Liver (tissue), 9 donors: ENCODE data around the gene SOX11. TPM values are rescaled to one million over a fixed set of nuclear protein-coding genes. Genes with fewer than 3 reads are reported as not detected.

ENCODE experiments used
- DNase-seq: peaks from one replicate; pipeline ENCODE4 v3.0.0-alpha.2; 2017; ENCODE audit warnings: low spot score
- H3K27ac ChIP-seq, 2 donors: one replicate each; pipeline ENCODE4 v1.7.0; 2013; ENCODE audit warnings: inconsistent platforms in 2 of 2, low read length in 2 of 2, control low read depth in 1 of 2, low read depth in 1 of 2, mild to moderate bottlenecking in 1 of 2
- H3K27me3 ChIP-seq, 4 donors: one replicate each; pipeline versions ENCODE4 v1.6.1 to v1.7.0; 2013; ENCODE audit warnings: low read length in 3 of 4, inconsistent platforms in 1 of 4, mild to moderate bottlenecking in 1 of 4, moderate library complexity in 1 of 4; ENCODE audit not compliant: control insufficient read depth in 4 of 4, insufficient read depth in 4 of 4
- H3K36me3 ChIP-seq, 4 donors: one replicate each; pipeline versions ENCODE4 v1.6.1 to v1.7.0; 2013; ENCODE audit warnings: low read length in 3 of 4, mild to moderate bottlenecking in 3 of 4, low read depth in 1 of 4, moderate library complexity in 1 of 4; ENCODE audit not compliant: control insufficient read depth in 4 of 4, insufficient read depth in 3 of 4
- H3K4me1 ChIP-seq, 4 donors: one replicate each; pipeline versions ENCODE4 v1.6.1 to v1.7.0; 2013; ENCODE audit warnings: low read length in 3 of 4, mild to moderate bottlenecking in 3 of 4, moderate library complexity in 1 of 4; ENCODE audit not compliant: control insufficient read depth in 4 of 4, insufficient read depth in 4 of 4
- H3K4me3 ChIP-seq, 3 donors: one replicate each; pipeline versions ENCODE4 v1.6.1 to v1.7.0; 2013; ENCODE audit warnings: low read length in 3 of 3, control low read depth in 1 of 3, low read depth in 1 of 3, mild to moderate bottlenecking in 1 of 3
- H3K9ac ChIP-seq, 2 donors: one replicate each; pipeline ENCODE4 v1.7.0; 2013; ENCODE audit warnings: low read length in 2 of 2, mild to moderate bottlenecking in 2 of 2, moderate library complexity in 2 of 2, control low read depth in 1 of 2, low read depth in 1 of 2
- H3K9me3 ChIP-seq, 4 donors: one replicate each; pipeline versions ENCODE4 v1.6.1 to v1.7.0; 2013; ENCODE audit warnings: low read length in 3 of 4; ENCODE audit not compliant: control insufficient read depth in 4 of 4
- EGR1 ChIP-seq, 2 donors: IDR thresholded peaks; 2 replicates each; pipeline ENCODE4 v1.6.1; 2016 to 2018; ENCODE audit warnings: antibody characterized with exemption in 2 of 2, low read depth in 2 of 2
- FOXA1 ChIP-seq: IDR thresholded peaks from 2 replicates; pipeline ENCODE4 v1.6.1; 2016; ENCODE audit warnings: antibody characterized with exemption
- FOXA2 ChIP-seq: IDR thresholded peaks from 2 replicates; pipeline ENCODE4 v1.6.1; 2016; ENCODE audit warnings: antibody characterized with exemption
- GABPA ChIP-seq, 2 donors: IDR thresholded peaks in 1 of 2; conservative IDR thresholded peaks in 1 of 2; 2 replicates each; pipeline ENCODE4 v1.6.1; 2016; ENCODE audit warnings: antibody characterized with exemption in 2 of 2, mild to moderate bottlenecking in 1 of 2, moderate library complexity in 1 of 2
- HNF4A ChIP-seq, 2 donors: conservative IDR thresholded peaks; 2 replicates each; pipeline ENCODE4 v1.6.1; 2016; ENCODE audit warnings: antibody characterized with exemption in 2 of 2, mild to moderate bottlenecking in 2 of 2
- HNF4G ChIP-seq: IDR thresholded peaks from 2 replicates; pipeline ENCODE4 v1.6.1; 2016; ENCODE audit warnings: antibody characterized with exemption
- JUND ChIP-seq, 2 donors: IDR thresholded peaks; 2 replicates each; pipeline ENCODE4 v1.6.1; 2016; ENCODE audit warnings: antibody characterized with exemption in 2 of 2
- NR2F2 ChIP-seq: IDR thresholded peaks from 2 replicates; pipeline ENCODE4 v1.6.1; 2016; ENCODE audit warnings: antibody characterized with exemption
- RAD21 ChIP-seq, 2 donors: IDR thresholded peaks; 2 replicates each; pipeline ENCODE4 v1.6.1; 2016; ENCODE audit warnings: antibody characterized with exemption in 2 of 2, mild to moderate bottlenecking in 2 of 2
- RXRA ChIP-seq, 2 donors: IDR thresholded peaks; 2 replicates each; pipeline ENCODE4 v1.6.1; 2017 to 2018; ENCODE audit warnings: antibody characterized with exemption in 2 of 2, mild to moderate bottlenecking in 1 of 2
- SP1 ChIP-seq: IDR thresholded peaks from 2 replicates; pipeline ENCODE4 v1.6.1; 2018; ENCODE audit warnings: antibody characterized with exemption, mild to moderate bottlenecking
- TAF1 ChIP-seq: conservative IDR thresholded peaks from 2 replicates; pipeline ENCODE4 v1.6.1; 2016; ENCODE audit warnings: antibody characterized with exemption, mild to moderate bottlenecking
- YY1 ChIP-seq: IDR thresholded peaks from 2 replicates; pipeline ENCODE4 v1.6.1; 2016; ENCODE audit warnings: antibody characterized with exemption, mild to moderate bottlenecking
- WGBS: extraction: QIAGEN DNeasy Blood & Tissue Kit; methylation state at CpG from one replicate; pipeline ENCODE4 v1.1.7; 2013; 5-methylcytosine and 5-hydroxymethylcytosine counted together
- polyA plus RNA-seq, 2 donors: library from polyadenylated mRNA; stranded (reverse) in 1 of 2; unstranded in 1 of 2; fragments of 200-250 nt in 1 of 2; fragments of >200 nt in 1 of 2; fragmentation: Nextera tagmentation in 1 of 2; extraction: Ambion mirVana in 1 of 2; gene quantifications; one replicate each; pipeline versions ENCODE4 v1.2.1 to v1.2.3, GENCODE V29; 2013 to 2015
- total RNA-seq, 2 donors: library from RNA; depleted of rRNA; stranded (reverse); fragments of >200 nt; gene quantifications; one replicate each; pipeline ENCODE4 v1.2.3, GENCODE V29; 2014
- TF ChIP-seq, protein P1 (sequence below): IDR thresholded peaks from 2 replicates; pipeline ENCODE4 v1.6.1; 2016; ENCODE audit warnings: antibody characterized with exemption
- TF ChIP-seq, protein P2 (sequence below): IDR thresholded peaks from 2 replicates; pipeline ENCODE4 v1.6.1; 2016; ENCODE audit warnings: antibody characterized with exemption
- TF ChIP-seq, protein P3 (sequence below): IDR thresholded peaks from 2 replicates; pipeline ENCODE4 v1.6.1; 2016; ENCODE audit warnings: antibody characterized with exemption, mild to moderate bottlenecking
- TF ChIP-seq, protein P4 (sequence below): IDR thresholded peaks from 2 replicates; pipeline ENCODE4 v1.6.1; 2016; ENCODE audit warnings: antibody characterized with exemption
- TF ChIP-seq, protein P5 (sequence below): fragments of 150-350 bp; IDR thresholded peaks from 2 replicates; pipeline ENCODE4 v1.5.1; 2017; ENCODE audit warnings: improper control_type of control experiment, low read depth, low read length; ENCODE audit not compliant: missing input control
- donor health status: healthy.
- donor health status: healthy.
- donor health status: healthy.
- donor health status: healthy.
- donor health status: healthy.

SOX11 gene
- total and polyA plus RNA-seq, 4 donors, result 0.09 TPM; not detected in 3

DNA sequence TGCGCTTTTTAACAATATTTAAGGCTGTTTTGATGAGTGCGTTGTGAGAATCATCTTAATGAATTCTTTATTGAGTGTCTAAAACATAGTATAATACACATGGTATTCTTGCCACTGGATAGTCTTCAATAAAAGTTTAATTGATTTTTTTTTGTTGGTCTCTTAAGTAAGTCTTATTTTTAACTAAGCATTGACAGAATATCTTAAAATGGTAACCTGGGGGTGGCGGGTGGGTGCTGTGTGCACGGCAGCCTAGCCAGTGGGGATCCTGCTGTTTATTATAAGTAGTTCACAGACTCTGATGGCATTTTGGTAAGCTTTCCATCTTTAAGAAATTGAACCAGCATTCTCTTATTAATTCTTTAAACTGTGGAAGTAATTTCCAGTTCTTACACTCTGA lies 6.0 kb downstream of the SOX11 start:
- peaks cover 0 to 23% (median 5%) of the 10 kb centered on the region in 4 donors for H3K4me1 ChIP-seq
- H3K4me3 ChIP-seq, result no peak overlapping the region
- peaks cover 0 to 28% (median 6%) of the 10 kb centered on the region in 4 donors for H3K27me3 ChIP-seq
- H3K36me3 ChIP-seq, result no peaks in the 10 kb centered on the region
- H3K9ac ChIP-seq, result no peak overlapping the region
- no peak overlapping the region for H3K27ac ChIP-seq
- no peaks in the 10 kb centered on the region for H3K9me3 ChIP-seq
- 71% methylated on average over 4 of the region's 4 CpGs for WGBS
- TF ChIP-seq FOXA1, result no peak
- TF ChIP-seq JUND (IDR thresholded peaks at IDR 0.05), result no peak
- no peak for TF ChIP-seq YY1
- TF ChIP-seq TAF1, result no peak
- TF ChIP-seq, protein P1, sequence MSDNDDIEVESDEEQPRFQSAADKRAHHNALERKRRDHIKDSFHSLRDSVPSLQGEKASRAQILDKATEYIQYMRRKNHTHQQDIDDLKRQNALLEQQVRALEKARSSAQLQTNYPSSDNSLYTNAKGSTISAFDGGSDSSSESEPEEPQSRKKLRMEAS, result no peak
- TF ChIP-seq EGR1 (IDR thresholded peaks at IDR 0.05; ENCODE audit: low read depth in 2 of 2), result no peak
- no peak for TF ChIP-seq SP1
- no peak for TF ChIP-seq NR2F2
- TF ChIP-seq, protein P2, sequence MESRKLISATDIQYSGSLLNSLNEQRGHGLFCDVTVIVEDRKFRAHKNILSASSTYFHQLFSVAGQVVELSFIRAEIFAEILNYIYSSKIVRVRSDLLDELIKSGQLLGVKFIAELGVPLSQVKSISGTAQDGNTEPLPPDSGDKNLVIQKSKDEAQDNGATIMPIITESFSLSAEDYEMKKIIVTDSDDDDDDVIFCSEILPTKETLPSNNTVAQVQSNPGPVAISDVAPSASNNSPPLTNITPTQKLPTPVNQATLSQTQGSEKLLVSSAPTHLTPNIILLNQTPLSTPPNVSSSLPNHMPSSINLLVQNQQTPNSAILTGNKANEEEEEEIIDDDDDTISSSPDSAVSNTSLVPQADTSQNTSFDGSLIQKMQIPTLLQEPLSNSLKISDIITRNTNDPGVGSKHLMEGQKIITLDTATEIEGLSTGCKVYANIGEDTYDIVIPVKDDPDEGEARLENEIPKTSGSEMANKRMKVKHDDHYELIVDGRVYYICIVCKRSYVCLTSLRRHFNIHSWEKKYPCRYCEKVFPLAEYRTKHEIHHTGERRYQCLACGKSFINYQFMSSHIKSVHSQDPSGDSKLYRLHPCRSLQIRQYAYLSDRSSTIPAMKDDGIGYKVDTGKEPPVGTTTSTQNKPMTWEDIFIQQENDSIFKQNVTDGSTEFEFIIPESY, result no peak
- no peak for TF ChIP-seq RXRA (IDR thresholded peaks at IDR 0.05)
- TF ChIP-seq RAD21 (IDR thresholded peaks at IDR 0.05), result no peak
- TF ChIP-seq, protein P3, sequence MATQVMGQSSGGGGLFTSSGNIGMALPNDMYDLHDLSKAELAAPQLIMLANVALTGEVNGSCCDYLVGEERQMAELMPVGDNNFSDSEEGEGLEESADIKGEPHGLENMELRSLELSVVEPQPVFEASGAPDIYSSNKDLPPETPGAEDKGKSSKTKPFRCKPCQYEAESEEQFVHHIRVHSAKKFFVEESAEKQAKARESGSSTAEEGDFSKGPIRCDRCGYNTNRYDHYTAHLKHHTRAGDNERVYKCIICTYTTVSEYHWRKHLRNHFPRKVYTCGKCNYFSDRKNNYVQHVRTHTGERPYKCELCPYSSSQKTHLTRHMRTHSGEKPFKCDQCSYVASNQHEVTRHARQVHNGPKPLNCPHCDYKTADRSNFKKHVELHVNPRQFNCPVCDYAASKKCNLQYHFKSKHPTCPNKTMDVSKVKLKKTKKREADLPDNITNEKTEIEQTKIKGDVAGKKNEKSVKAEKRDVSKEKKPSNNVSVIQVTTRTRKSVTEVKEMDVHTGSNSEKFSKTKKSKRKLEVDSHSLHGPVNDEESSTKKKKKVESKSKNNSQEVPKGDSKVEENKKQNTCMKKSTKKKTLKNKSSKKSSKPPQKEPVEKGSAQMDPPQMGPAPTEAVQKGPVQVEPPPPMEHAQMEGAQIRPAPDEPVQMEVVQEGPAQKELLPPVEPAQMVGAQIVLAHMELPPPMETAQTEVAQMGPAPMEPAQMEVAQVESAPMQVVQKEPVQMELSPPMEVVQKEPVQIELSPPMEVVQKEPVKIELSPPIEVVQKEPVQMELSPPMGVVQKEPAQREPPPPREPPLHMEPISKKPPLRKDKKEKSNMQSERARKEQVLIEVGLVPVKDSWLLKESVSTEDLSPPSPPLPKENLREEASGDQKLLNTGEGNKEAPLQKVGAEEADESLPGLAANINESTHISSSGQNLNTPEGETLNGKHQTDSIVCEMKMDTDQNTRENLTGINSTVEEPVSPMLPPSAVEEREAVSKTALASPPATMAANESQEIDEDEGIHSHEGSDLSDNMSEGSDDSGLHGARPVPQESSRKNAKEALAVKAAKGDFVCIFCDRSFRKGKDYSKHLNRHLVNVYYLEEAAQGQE, result no peak
- TF ChIP-seq FOXA2, result no peak
- TF ChIP-seq, protein P4, sequence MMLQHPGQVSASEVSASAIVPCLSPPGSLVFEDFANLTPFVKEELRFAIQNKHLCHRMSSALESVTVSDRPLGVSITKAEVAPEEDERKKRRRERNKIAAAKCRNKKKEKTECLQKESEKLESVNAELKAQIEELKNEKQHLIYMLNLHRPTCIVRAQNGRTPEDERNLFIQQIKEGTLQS, result no peak
- TF ChIP-seq GABPA (IDR thresholded peaks at IDR 0.05 in 1 of 2, conservative IDR thresholded peaks at IDR 0.05 in 1 of 2), result no peak
- TF ChIP-seq, protein P5, sequence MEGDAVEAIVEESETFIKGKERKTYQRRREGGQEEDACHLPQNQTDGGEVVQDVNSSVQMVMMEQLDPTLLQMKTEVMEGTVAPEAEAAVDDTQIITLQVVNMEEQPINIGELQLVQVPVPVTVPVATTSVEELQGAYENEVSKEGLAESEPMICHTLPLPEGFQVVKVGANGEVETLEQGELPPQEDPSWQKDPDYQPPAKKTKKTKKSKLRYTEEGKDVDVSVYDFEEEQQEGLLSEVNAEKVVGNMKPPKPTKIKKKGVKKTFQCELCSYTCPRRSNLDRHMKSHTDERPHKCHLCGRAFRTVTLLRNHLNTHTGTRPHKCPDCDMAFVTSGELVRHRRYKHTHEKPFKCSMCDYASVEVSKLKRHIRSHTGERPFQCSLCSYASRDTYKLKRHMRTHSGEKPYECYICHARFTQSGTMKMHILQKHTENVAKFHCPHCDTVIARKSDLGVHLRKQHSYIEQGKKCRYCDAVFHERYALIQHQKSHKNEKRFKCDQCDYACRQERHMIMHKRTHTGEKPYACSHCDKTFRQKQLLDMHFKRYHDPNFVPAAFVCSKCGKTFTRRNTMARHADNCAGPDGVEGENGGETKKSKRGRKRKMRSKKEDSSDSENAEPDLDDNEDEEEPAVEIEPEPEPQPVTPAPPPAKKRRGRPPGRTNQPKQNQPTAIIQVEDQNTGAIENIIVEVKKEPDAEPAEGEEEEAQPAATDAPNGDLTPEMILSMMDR, result no peak
- TF ChIP-seq HNF4G, result no peak
- no peak for TF ChIP-seq HNF4A (conservative IDR thresholded peaks at IDR 0.05)
- DNase-seq, result no peak
